ENCODE results near the gene GHRHR. TPM values are rescaled to one million over a fixed set of nuclear protein-coding genes. Genes with fewer than 3 reads are reported as not detected.

The GHRHR gene
- total RNA-seq, 1 experiment from 2014 or later: not detected

GRCh38 chr7:30989824-30990672 is 26.3 kb downstream of the GHRHR start:
- no peaks in the 10 kb centered on the region for H3K4me1 Mint-ChIP-seq (ENCODE audit: low read depth, unreplicated experiment)
- no peak overlapping the region for H3K27ac Mint-ChIP-seq (ENCODE audit: unreplicated experiment)
- Histone ChIP-seq H3K4me3 (ENCODE audit: low read depth, low read length) (no peak overlapping the region), H3K9me3 (peaks cover 8% of the 10 kb centered on the region; the same call in 1 of the 2 replicates), H3K36me3 (ENCODE audit: control insufficient read depth, insufficient read depth, low read length) (no peaks in the 10 kb centered on the region), H3K4me1 (no peaks in the 10 kb centered on the region; the same call in 1 of the 2 replicates), H3K27me3 (replicated peaks; ENCODE audit: control insufficient read depth, insufficient read depth, low read length) (no peaks in the 10 kb centered on the region)
- ChIA-PET CTCF (interaction anchor here (0.6 to 3.7 kb wide), 2 partner anchors 133 to 154 kb away, joined by 5 to 19 read pairs; no protein-coding TSS in a partner anchor), POLR2A (no interaction called here)
- no peaks in the 10 kb centered on the region for H3K36me3 Mint-ChIP-seq (ENCODE audit: insufficient read depth, unreplicated experiment)
- no peak for DNase-seq
- no peak overlapping the region for H3K4me3 Mint-ChIP-seq (ENCODE audit: unreplicated experiment)
- intact Hi-C loops (cut with micrococcal nuclease; ENCODE audit: unreplicated experiment): no loop called here
- no TSS peak for BruUV-seq (replicated peaks)
- TF ChIP-seq CTCF (IDR thresholded peaks at IDR 0.05; ENCODE audit: insufficient read depth in 1 of 2, low read depth in 1 of 2, low read length in 1 of 2, severe bottlenecking in 1 of 2, unreplicated experiment in 1 of 2): no peak
- H3K9me3 Mint-ChIP-seq (ENCODE audit: unreplicated experiment): no peaks in the 10 kb centered on the region
- peaks cover 8% of the 10 kb centered on the region for H3K27me3 Mint-ChIP-seq (ENCODE audit: insufficient read depth, unreplicated experiment)

DNA sequence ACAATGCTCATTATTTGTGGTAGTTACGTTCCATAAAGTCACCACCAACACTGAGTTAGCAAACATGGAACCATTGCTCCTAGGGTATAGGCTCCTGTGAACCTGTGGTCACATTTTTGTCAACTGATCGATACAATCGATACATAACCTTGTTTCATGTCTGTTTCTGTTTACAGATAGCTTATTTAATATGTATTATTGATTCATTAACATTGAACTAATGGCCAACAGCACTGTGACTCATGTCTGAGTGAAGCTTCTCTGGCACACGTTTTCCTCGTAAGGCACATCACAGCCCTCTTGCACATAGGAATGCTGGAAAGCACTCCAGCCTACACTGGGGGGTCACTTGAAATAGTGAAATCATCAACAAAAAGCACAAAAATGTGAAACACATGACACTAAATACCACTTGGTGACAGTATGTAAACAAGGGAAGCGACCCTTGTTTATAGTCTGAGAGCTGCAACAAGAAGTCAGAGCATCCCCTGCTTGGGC is 27.0 kb downstream of the GHRHR start:
- no peaks in the 10 kb centered on the region for H3K4me1 Mint-ChIP-seq (ENCODE audit: low read depth, unreplicated experiment)
- no peak overlapping the region for H3K4me3 Mint-ChIP-seq (ENCODE audit: unreplicated experiment)
- Histone ChIP-seq H3K36me3 (ENCODE audit: control insufficient read depth, insufficient read depth, low read length) (no peaks in the 10 kb centered on the region), H3K9me3 (peaks cover 8% of the 10 kb centered on the region; the same call in 1 of the 2 replicates), H3K4me3 (ENCODE audit: low read depth, low read length) (no peak overlapping the region), H3K27me3 (replicated peaks; ENCODE audit: control insufficient read depth, insufficient read depth, low read length) (no peaks in the 10 kb centered on the region), H3K4me1 (no peaks in the 10 kb centered on the region; the same call in 1 of the 2 replicates)
- CTCF ChIA-PET: interaction anchor here (0.9 to 3.7 kb wide), 2 partner anchors 132 kb away, joined by 4 to 19 read pairs; no protein-coding TSS in a partner anchor
- POLR2A ChIA-PET: no interaction called here
- no peaks in the 10 kb centered on the region for H3K36me3 Mint-ChIP-seq (ENCODE audit: insufficient read depth, unreplicated experiment)
- peaks cover 7% of the 10 kb centered on the region for H3K27me3 Mint-ChIP-seq (ENCODE audit: insufficient read depth, unreplicated experiment)
- DNase-seq: no peak
- no peak for TF ChIP-seq CTCF (IDR thresholded peaks at IDR 0.05; ENCODE audit: insufficient read depth in 1 of 2, low read depth in 1 of 2, low read length in 1 of 2, severe bottlenecking in 1 of 2, unreplicated experiment in 1 of 2)
- H3K27ac Mint-ChIP-seq (ENCODE audit: unreplicated experiment): no peak overlapping the region
- no peaks in the 10 kb centered on the region for H3K9me3 Mint-ChIP-seq (ENCODE audit: unreplicated experiment)
- no TSS peak for BruUV-seq (replicated peaks)
- intact Hi-C loops (cut with micrococcal nuclease; ENCODE audit: unreplicated experiment): no loop called here

DNA sequence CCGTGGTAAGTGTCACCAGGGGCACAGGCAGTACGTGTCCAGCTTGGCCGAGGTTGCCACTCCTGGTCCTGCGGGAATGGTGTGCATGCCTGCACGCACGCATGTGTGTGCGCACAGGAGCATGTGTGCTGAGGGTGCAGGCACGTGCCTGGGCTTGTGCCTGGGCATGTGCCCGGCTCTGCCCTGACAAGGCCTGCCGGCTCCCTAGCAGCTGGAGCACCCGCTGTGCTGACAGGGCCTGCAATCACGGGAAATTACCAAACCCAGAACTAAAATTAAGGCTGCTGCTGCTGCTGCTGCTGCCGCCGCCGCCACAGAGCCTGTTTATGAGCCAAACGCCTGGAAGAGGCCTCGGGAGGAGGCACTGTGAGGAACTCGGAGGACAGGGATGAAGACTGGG is 28.7 kb downstream of the GHRHR start:
- Histone ChIP-seq H3K27me3 (replicated peaks; ENCODE audit: control insufficient read depth, insufficient read depth, low read length) (no peaks in the 10 kb centered on the region), H3K36me3 (ENCODE audit: control insufficient read depth, insufficient read depth, low read length) (no peaks in the 10 kb centered on the region), H3K4me1 (no peaks in the 10 kb centered on the region; the same call in 1 of the 2 replicates), H3K9me3 (peaks cover 8% of the 10 kb centered on the region; the same call in 1 of the 2 replicates), H3K4me3 (ENCODE audit: low read depth, low read length) (no peak overlapping the region)
- Mint-ChIP-seq H3K36me3 (ENCODE audit: insufficient read depth, unreplicated experiment) (no peaks in the 10 kb centered on the region), H3K27ac (ENCODE audit: unreplicated experiment) (no peak overlapping the region), H3K9me3 (ENCODE audit: unreplicated experiment) (no peaks in the 10 kb centered on the region), H3K4me3 (ENCODE audit: unreplicated experiment) (no peak overlapping the region), H3K4me1 (ENCODE audit: low read depth, unreplicated experiment) (no peaks in the 10 kb centered on the region), H3K27me3 (ENCODE audit: insufficient read depth, unreplicated experiment) (no peaks in the 10 kb centered on the region)
- intact Hi-C loops (cut with micrococcal nuclease; ENCODE audit: unreplicated experiment): no loop called here
- POLR2A ChIA-PET: no interaction called here
- CTCF ChIA-PET: no interaction called here
- TF ChIP-seq CTCF (IDR thresholded peaks at IDR 0.05; ENCODE audit: insufficient read depth in 1 of 2, low read depth in 1 of 2, low read length in 1 of 2, severe bottlenecking in 1 of 2, unreplicated experiment in 1 of 2): no peak
- no peak for DNase-seq
- no TSS peak for BruUV-seq (replicated peaks)

Data from Caco-2 (cell line).